GM21390 (cell line): Measurements from ENCODE around the gene OR10C1.
"Not testable (repeated sequence)": the region's sequence is repeated elsewhere in the genome, so short reads cannot be mapped to it uniquely, and the experiment has no call there.

Source experiments
- ATAC-seq: cut with Tn5 transposase; IDR thresholded peaks from one replicate; pipeline ENCODE4 v1.9.1; 2021; ENCODE audit not compliant: unreplicated experiment

Gene OR10C1, protein sequence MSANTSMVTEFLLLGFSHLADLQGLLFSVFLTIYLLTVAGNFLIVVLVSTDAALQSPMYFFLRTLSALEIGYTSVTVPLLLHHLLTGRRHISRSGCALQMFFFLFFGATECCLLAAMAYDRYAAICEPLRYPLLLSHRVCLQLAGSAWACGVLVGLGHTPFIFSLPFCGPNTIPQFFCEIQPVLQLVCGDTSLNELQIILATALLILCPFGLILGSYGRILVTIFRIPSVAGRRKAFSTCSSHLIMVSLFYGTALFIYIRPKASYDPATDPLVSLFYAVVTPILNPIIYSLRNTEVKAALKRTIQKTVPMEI

DNA sequence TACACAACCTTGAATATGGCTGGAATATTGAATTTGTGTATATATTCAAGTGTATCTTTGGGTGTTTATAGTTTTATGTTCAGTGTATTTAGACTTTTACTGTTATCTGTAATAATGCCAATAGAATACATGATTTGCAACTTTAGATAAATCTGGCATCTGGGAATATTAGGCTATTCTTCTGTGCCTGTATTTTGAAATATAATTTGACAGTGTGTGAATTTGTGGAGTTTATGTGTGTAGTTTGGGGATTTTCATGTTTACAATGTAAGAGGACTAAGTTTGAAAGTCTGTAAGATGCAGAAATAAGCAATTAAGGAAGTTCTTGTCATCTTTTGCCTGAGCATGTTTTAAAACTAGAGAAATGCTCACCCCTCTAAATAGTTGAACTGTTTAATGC is at the start of gene OR10C1:
OR10C1 (plus strand) TSS at position 301 of the 400 bp plus-strand sequence. CDS start 710 bp downstream, outside the sequence.
- no peak for ATAC-seq

DNA sequence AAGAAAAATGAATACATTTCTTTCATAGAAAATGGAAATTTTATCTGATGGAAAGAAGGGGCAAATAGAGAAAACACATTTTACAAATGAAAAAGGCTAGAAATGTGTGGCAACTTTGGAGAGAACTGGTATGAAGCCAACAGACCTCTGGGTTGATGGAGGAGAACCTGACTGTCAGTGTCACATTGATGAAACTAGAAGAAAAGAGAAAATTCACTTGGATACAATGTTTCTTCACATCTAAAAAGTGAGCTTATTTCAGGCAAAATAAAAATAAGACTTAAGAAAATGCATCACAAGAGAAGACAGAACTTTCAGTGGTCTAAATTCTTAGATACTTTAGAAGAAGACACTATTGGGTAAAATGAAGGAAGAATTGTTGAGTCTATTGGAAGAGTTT is 43.8 kb upstream of the OR10C1 start, which contains the start of gene OR12D2:
OR12D2 (plus strand) TSS at position 301 of the 400 bp plus-strand sequence. CDS start 1,069 bp downstream, outside the sequence.
- no peak for ATAC-seq

DNA sequence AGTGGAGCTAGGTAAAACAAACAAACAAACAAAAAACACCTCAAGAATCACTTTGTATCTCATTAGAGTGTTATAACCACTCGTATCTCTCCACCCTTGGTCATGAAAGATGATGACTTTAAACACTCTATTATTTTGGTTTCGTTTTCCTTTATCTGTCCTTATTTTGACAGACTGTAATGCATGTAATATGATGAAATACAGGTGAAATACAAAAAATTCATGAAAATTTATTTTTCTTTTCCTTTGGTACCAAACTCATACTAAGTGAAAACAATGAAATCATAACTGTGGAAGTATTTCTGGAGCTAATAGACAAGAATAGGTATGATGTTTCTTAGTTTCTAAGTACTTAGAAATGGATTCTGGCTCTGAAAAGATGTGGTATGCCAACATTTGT is 39.6 kb upstream of the OR10C1 start:
- ATAC-seq, result no peak

DNA sequence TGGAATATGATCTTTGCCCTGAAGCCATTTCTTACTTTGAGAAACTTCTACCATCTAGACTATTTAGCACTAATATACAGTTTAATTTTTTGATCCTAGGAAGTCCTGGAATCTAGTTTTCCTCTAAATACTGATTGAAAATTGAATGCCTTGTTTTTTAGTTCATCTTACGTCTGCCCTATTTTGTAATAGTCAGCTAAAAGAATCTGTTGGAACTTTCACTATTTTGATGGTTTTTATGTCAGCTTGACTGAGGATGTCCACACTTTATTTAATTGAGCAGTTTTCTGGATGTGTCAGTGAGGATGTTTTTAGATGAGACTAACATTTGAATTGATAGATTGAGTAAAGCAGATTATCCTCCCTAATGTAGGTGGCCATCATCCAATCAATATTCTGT is 35.3 kb upstream of the OR10C1 start:
- no peak for ATAC-seq

DNA sequence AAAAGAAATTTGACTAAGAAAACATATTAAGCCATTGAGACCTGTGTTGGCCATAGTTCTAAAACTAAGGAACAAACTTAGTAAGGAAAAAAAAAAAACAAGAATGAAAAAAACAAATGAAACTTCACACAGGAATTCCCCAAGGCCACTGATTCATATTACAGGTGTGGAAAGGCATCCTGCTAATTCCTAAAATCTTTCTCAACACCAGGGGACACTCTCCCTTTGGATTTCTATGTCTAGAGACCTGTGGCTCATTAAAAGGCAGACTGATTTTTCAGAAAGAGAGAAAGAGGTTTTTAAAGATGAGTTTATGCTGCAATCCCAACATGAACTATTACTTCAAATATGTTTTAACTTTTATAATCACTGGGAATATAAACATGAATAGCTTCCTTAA is 24.5 kb upstream of the OR10C1 start, which contains the start of gene OR12D1:
OR12D1 (plus strand) TSS at position 341 of the 400 bp plus-strand sequence.
- ATAC-seq, result no peak

DNA sequence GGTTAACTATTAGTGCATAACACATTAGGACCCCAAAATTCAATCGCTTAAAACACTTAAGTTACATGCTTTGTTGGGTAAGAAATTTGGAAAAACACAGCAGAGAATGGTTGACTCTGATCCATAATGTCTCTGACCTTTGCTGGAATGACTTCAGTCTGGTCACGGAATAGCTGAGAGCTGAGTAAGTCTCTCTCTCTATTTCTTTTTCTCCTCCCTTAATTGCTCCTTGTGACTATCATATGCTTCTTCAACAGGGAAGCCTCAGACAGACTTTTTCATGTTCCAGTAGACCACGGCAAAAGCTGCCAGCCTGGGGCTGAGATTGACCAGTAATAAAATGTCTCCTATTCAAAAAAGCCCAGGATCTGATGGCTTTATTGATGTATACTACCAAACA is 19.6 kb upstream of the OR10C1 start:
- ATAC-seq, result no peak

DNA sequence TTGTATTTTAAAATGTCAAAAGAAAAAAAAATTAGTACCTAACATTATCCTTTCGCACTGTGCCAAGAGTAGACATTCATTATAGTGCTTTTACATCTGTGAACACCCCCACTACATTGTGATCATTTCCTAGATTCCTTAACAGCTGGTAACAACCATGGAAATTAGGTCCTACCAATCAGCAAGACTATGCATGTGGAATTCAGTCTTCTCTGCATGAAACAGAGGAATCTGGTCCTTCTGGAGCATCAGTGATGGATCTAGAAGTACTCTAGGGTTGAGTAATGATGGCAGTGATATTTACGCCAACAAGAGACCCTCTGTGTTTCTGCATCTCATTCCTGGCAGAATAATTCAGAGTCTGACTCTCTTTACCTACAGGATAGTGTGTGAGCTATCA is 14.9 kb upstream of the OR10C1 start:
- ATAC-seq, result no peak

DNA sequence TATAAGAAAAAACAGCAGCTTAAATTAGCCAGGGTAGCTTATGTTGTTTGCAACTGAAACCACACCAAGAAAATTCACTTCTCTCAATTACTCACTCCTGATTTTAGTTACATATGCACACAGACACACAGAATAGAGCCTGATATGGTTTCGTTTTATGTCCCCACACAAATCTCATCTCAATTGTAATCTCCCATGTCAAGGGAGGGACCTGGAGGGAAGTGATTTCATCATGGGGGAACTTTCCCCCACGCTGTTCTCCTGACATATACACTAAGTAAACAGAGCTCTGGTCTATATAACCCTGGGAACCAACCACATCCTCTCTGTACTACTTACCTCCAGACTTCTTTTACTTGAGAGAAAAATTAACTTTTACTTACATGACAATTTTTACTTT is 14.5 kb upstream of the OR10C1 start:
- no peak for ATAC-seq

DNA sequence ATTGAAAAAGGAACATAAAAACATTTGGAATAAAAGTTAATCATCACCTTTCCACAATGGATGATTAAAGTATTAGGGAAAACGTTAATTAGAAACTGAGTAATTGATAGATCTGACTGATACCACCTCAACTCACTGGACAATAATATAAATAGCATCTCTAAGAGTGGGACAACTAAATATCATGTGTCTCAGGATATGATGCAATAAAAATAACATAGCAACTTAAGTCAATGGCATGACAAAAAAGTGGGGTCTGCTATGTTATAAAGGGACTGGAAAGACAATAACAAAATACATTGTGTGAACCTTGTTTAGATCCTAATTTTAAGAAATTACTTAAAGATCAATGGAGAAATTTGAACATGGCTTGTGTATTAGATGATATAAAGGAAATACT is 14.0 kb upstream of the OR10C1 start:
- no peak for ATAC-seq

DNA sequence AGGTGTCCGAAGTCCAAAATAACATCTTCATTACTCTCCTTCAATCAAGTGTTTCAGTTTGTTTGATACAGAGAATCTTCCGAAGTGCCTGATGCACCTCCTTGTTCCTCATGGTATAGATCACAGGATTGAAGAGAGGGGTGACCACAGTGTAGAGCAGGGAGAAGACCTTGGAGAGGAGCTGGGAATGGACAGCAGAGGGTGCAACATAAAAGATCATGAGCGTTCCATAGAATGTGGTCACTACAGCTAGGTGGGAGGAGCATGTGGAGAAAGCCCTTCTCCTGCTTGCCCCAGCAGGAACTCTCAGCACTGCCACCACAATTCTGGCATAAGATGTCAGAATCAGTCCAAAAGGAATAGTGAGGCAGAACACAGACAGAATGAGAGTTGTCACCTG is 12.5 kb upstream of the OR10C1 start:
- ATAC-seq, result no peak

DNA sequence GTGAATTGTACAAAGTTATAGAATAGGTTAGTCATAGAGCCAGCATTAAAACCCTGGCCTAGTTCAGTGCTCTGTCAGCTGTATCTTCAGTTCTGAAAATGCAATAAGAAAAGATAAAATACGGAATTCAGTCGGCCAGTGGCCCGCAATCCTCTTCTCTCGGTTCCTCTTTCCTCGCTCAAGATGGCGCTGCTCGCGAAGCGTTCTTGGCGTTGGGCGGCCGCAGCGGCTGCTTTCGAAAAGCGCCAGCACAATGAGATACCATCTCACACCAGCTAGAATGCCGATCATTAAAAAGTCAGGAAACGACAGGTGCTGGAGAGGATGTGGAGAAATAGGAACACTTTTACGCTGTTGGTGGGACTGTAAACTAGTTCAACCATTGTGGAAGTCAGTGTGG is 2.4 kb upstream of the OR10C1 start:
- not testable (repeated sequence) for ATAC-seq

DNA sequence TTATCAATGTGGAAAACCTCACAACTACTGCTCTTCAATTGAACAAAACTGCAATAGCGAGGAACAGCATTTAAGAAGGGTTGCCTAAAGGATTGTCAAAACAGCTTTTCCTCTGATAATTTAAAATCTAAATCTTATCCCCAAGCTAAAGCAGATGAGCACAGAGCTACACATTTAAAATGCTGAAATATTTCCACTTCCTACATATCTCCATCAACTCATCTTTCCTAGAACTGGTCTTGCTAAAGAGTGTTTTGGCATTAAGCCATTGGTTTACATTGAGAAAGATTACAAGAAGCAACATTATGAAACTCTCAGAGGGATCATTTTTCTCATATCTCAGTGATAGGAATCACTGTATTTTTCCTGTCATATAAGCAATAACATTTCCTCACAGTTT is 3.6 kb downstream of the OR10C1 start:
- no peak for ATAC-seq

DNA sequence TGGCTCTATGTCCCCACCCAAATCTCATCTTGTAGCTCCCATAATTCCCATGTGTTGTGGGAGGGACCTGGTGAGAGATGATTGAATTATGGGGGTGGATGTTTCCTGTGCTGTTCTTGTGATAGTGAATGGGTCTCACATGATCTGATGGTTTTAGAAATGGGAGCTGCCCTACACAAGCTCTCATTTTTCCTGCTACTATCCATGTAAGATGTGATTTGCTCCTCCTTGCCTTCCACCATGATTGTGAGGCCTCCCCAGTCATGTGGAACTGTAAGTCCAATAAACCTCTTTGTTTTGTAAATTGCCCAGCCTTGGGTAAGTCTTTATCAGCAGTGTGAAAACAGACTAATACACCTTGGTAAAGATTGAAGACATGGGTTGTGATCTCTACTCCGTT is 4.9 kb downstream of the OR10C1 start:
- not testable (repeated sequence) for ATAC-seq

DNA sequence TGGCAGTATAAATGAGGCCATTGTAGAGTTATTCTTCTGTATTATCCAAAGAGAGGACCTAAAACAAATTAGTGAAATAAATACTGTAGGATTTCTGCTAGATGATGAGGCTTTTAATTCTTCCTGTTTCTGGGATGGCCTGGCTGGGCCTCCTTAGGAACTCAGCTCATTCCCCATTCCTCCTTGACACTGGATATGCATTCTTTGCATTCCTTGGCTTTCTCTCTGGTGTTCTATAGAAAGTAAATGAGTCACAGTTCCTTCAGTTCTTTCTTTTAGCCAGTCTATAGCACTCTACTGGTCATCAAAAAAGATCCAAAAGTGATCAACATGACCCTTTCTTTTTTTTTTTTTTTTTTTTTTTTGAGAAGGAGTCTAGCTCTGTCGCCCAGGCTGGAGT is 8.6 kb downstream of the OR10C1 start:
- no peak for ATAC-seq

DNA sequence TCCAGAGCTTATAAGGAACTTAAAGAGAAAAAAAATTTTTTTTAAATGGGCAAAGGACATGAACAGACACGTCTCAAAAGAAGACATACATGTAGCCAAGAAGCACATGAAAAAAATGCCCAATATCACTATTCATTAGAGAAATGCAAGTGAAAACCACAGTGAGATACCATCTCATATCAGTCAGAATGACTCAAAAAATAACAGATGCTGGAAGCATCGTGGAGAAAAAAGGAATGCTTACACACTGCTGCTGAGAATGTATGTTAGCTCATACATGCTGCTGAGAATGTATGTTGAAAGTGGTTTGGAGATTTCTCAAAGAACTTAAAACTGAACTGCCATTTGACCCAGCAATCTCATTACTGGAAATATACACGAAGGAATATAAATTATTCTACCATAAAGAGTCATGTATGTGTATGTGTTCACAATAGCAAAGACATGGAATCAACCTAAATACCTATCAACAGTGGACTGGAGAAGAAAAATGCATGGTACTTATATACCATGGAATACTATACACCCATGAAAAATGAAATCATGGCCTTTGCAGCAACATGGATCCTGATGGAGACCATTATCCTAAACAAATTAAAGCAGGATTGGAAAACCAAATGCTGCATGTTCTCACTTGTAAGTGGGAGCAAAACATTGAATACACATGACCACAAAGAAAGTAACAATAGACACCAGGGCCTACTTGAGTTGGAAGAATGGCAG is 12.5 kb downstream of the OR10C1 start:
- no peak for ATAC-seq

DNA sequence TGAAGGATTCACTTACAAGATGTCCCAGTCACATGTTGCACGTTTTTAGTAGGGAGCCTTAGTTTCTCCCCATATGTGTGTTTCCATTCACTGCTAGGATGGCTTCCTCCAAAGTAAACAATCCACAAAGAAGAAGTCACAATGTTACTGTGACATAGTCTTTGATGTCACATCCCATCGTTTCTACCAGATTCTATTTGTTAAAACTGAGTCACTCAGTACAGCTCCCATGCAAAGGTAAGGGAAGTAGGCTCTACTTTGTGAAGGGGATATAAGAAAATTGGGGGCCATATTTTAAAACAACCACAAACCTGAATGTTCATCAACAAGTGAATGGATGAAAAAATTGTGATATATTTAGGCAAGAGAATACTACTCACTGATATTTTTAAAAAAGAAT is 17.9 kb downstream of the OR10C1 start, which contains the start of the genes OR11A1 and OR2H1:
OR11A1 (minus strand) TSS at position 101 of the 400 bp plus-strand sequence. CDS start 29,430 bp downstream, outside the sequence.
OR2H1 (plus strand) TSS at position 185 of the 400 bp plus-strand sequence. CDS start 4,615 bp downstream, outside the sequence.
- ATAC-seq, result no peak

DNA sequence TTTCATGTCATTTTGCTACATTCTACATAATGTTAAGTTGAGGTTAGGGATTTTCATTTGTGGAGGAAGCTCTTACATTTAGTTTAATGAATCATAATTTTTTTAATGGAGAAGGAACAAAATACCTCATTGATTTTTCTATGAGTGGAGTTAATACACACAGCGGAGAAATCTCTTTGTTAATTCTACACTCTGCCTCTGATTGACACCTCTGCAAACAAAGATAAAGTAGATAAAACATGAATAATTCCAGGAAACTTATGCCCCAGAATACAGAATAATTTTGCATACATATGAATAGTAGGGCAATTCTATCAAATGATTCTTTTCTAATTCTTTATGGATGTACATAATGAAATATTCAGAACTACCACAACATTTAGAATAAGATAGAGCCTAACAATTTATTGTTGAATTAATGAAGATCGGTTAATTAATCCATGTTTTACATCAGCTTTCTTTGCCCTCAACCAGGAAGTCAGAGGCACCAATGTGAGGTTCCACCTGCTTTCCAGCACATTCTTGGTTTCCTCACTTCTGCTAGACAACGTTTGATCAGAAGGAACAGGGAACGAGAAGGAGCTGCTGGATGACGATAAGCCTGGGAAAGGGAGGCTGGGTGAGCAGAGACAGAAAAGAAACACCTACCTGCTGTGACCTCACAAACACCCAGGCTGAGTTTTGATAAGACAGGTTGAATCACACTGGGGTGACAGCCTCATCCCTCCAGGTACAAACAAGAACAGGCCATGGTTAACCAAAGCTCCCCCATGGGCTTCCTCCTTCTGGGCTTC is 22.1 kb downstream of the OR10C1 start:
- no peak for ATAC-seq

DNA sequence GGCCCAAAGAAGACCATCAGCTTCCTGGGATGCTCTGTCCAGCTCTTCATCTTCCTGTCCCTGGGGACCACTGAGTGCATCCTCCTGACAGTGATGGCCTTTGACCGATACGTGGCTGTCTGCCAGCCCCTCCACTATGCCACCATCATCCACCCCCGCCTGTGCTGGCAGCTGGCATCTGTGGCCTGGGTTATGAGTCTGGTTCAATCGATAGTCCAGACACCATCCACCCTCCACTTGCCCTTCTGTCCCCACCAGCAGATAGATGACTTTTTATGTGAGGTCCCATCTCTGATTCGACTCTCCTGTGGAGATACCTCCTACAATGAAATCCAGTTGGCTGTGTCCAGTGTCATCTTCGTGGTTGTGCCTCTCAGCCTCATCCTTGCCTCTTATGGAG is 22.9 kb downstream of the OR10C1 start:
- ATAC-seq, result no peak

DNA sequence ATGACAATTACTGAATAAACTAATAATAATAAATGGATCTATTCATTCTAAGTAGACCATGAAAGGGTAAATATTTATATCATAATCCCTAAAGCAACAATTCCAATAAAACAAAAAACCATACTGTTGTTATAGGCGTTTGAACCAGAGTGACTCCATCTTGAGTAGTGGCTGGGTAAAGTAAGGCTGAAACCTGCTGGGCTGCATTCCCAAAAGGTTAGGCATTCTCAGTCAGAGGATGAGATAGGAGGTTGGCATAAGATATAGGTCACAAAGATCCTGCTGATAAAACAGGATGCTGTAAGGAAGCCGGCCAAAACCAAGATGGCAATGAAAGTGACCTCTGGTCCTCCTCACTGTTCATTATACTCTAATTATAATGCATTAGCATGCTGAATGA is 26.2 kb downstream of the OR10C1 start:
- no peak for ATAC-seq

DNA sequence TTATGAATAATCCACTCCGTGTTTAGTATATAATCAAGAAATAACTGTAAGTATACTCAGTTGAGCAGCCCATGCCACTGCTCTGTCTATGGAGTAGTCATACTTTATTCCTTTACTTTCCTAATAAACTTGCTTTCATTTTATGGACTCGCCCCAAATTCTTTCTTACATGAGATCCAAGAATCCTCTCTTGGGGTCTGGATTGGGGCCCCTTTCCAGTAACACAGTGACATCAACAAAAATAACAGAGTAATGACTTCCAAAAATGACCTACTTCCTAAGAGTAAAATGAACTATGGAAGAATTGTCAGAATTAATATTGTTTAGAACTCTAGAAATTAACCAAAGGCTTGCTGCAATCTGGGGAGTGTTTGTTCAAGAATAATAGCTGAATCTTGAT is 26.7 kb downstream of the OR10C1 start:
- no peak for ATAC-seq

DNA sequence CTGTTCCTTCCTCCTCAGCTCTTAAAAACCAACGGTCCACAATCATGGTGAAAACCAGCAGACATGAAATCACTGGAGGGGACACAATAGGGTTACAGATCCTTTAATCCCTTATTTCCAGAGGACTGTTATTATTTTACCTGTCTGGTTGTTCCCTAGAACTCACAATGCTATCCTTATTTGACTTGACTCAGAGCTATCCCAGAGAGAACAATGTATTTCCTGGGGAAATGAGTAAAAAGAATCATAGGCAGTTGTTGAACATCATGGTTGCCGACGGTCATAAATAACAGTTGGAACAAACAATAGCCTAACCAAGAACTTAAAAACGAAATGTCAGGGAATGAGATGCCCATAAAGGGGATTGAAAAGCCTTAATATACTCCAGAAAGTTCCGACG is 27.1 kb downstream of the OR10C1 start:
- no peak for ATAC-seq
